ENCODE data around the gene FAP. TPM values are rescaled to one million over a fixed set of nuclear protein-coding genes. Genes with fewer than 3 reads are reported as not detected.

The FAP gene
- total RNA-seq, 1 donor from 2014 or later = 0.71 TPM

- Histone ChIP-seq H3K4me3 (no peak overlapping the region), H3K27ac (replicated peaks) (no peak overlapping the region), H3K36me3 (no peaks in the 10 kb centered on the region), H3K9me3 (replicated peaks) (no peaks in the 10 kb centered on the region), H3K27me3 (ENCODE audit: low read depth) (no peaks in the 10 kb centered on the region), H3K4me1 (peaks cover 3% of the 10 kb centered on the region)
- DNase-seq = no peak
- intact Hi-C loops (cut with micrococcal nuclease) = no loop called here
- TF ChIP-seq CTCF (IDR thresholded peaks at IDR 0.05; ENCODE audit: borderline replicate concordance) = no peak
Observed at GRCh38 chr2:162210385-162210784, 32.9 kb downstream of the FAP start.

- no peaks in the 10 kb centered on the region for H3K9me3 ChIP-seq (replicated peaks)
- no peak overlapping the region for H3K4me3 ChIP-seq
- no peak for DNase-seq
- H3K27ac ChIP-seq (replicated peaks) = no peak overlapping the region
- no peak for TF ChIP-seq CTCF (IDR thresholded peaks at IDR 0.05; ENCODE audit: borderline replicate concordance)
- H3K36me3 ChIP-seq = no peaks in the 10 kb centered on the region
- no peaks in the 10 kb centered on the region for H3K4me1 ChIP-seq
- intact Hi-C loops (cut with micrococcal nuclease) = no loop called here
- H3K27me3 ChIP-seq (ENCODE audit: low read depth) = no peaks in the 10 kb centered on the region
Observed at GRCh38 chr2:162202203-162202602, 41.0 kb downstream of the FAP start.

- Histone ChIP-seq H3K36me3 (no peaks in the 10 kb centered on the region), H3K9me3 (replicated peaks) (no peaks in the 10 kb centered on the region), H3K27ac (replicated peaks) (no peak overlapping the region), H3K4me3 (no peak overlapping the region), H3K27me3 (ENCODE audit: low read depth) (no peaks in the 10 kb centered on the region), H3K4me1 (no peaks in the 10 kb centered on the region)
- DNase-seq = no peak
- no peak for TF ChIP-seq CTCF (IDR thresholded peaks at IDR 0.05; ENCODE audit: borderline replicate concordance)
- intact Hi-C loops (cut with micrococcal nuclease) = no loop called here
Observed at GRCh38 chr2:162200636-162201035, 42.6 kb downstream of the FAP start.

- Histone ChIP-seq H3K27me3 (ENCODE audit: low read depth) (no peaks in the 10 kb centered on the region), H3K4me1 (no peaks in the 10 kb centered on the region), H3K36me3 (no peaks in the 10 kb centered on the region), H3K4me3 (no peak overlapping the region), H3K27ac (replicated peaks) (no peak overlapping the region), H3K9me3 (replicated peaks) (no peaks in the 10 kb centered on the region)
- intact Hi-C loops (cut with micrococcal nuclease) = no loop called here
- no peak for TF ChIP-seq CTCF (IDR thresholded peaks at IDR 0.05; ENCODE audit: borderline replicate concordance)
- DNase-seq = no peak
Observed at GRCh38 chr2:162199913-162200312, 43.3 kb downstream of the FAP start.

GRCh38 chr2:162198239-162198638, 45.0 kb downstream of the FAP start:
- no peak overlapping the region for H3K4me3 ChIP-seq
- H3K27ac ChIP-seq (replicated peaks) = no peak overlapping the region
- no peaks in the 10 kb centered on the region for H3K9me3 ChIP-seq (replicated peaks)
- DNase-seq = no peak
- H3K4me1 ChIP-seq = no peaks in the 10 kb centered on the region
- intact Hi-C loops (cut with micrococcal nuclease) = no loop called here
- no peaks in the 10 kb centered on the region for H3K36me3 ChIP-seq
- no peaks in the 10 kb centered on the region for H3K27me3 ChIP-seq (ENCODE audit: low read depth)
- TF ChIP-seq CTCF (IDR thresholded peaks at IDR 0.05; ENCODE audit: borderline replicate concordance) = no peak

Measured in left ventricle myocardium inferior (tissue), 1 donor.